Measurements from ENCODE around the gene GUCY1B1.

GUCY1B1 gene

DNA sequence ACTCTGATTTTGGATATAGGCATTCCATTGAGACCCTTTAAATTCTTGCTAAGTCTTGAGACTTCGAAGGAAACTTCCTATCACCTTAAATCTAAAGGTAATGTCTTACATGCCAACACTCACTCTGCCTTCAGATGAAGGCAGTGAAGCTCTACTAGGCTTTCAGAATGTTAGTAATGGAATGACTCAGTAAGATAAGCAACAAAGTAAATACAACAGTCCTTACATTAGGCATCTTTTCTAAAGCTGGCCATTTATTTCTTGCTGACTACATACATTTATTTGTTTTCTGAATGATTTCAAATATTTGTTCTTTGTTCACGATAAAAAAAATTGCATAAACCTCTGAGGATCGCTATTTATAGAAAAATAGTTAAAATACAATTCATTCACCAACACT is 63.8 kb downstream of the GUCY1B1 start:
- DNase-seq (ENCODE audit: extremely low spot score), result no peak
- CTCF ChIA-PET, result interaction anchor here (1.0 kb wide), 1 partner anchor 13 kb away, joined by 4 read pairs; no protein-coding TSS in a partner anchor
- POLR2A ChIA-PET, result no interaction called here
- TF ChIP-seq L3MBTL2 (conservative IDR thresholded peaks at IDR 0.05) (no peak), TARDBP (IDR thresholded peaks at IDR 0.05) (no peak), FOXM1 (IDR thresholded peaks at IDR 0.05; ENCODE audit: borderline replicate concordance) (no peak), SP1 (IDR thresholded peaks at IDR 0.05) (no peak), FOXA1 (IDR thresholded peaks at IDR 0.05) (no peak), ARNT (IDR thresholded peaks at IDR 0.05) (no peak), HDGF (IDR thresholded peaks at IDR 0.05; ENCODE audit: borderline replicate concordance) (no peak), FOXK2 (IDR thresholded peaks at IDR 0.05) (no peak), BHLHE40 (IDR thresholded peaks at IDR 0.05; ENCODE audit: borderline replicate concordance) (no peak), ZNF384 (IDR thresholded peaks at IDR 0.05) (no peak), SUZ12 (IDR thresholded peaks at IDR 0.05) (no peak), NFRKB (IDR thresholded peaks at IDR 0.05) (no peak), ELF4 (IDR thresholded peaks at IDR 0.05) (no peak), LEF1 (IDR thresholded peaks at IDR 0.05; ENCODE audit: borderline replicate concordance) (no peak)
- TF ChIP-seq, protein P1, sequence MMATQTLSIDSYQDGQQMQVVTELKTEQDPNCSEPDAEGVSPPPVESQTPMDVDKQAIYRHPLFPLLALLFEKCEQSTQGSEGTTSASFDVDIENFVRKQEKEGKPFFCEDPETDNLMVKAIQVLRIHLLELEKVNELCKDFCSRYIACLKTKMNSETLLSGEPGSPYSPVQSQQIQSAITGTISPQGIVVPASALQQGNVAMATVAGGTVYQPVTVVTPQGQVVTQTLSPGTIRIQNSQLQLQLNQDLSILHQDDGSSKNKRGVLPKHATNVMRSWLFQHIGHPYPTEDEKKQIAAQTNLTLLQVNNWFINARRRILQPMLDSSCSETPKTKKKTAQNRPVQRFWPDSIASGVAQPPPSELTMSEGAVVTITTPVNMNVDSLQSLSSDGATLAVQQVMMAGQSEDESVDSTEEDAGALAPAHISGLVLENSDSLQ (IDR thresholded peaks at IDR 0.05), result no peak

DNA sequence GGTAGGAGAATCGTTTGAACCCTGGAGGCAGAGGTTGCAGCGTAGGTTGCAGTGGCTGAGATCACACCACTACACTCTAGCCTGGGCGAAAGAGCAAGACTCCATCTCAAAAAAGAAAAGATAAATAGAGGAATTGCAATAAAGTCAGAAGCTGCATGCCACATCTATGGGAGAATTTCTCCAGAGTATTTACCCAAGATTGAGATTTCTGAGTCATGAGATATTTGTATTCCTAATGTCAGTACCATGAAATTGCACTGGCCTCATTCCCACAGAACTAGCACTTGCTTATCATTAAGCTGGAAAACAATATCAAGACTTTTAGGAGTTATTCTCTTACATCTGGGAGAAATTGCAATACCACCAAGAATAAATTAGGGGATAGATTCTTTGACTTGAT is 69.8 kb downstream of the GUCY1B1 start:
- ChIA-PET CTCF (no interaction called here), POLR2A (no interaction called here)
- no peak for DNase-seq (ENCODE audit: extremely low spot score)
- TF ChIP-seq FOXM1 (IDR thresholded peaks at IDR 0.05; ENCODE audit: borderline replicate concordance) (no peak), BHLHE40 (IDR thresholded peaks at IDR 0.05; ENCODE audit: borderline replicate concordance) (no peak), CTBP1 (IDR thresholded peaks at IDR 0.05; ENCODE audit: borderline replicate concordance) (no peak), FOXA1 (IDR thresholded peaks at IDR 0.05) (no peak), TARDBP (IDR thresholded peaks at IDR 0.05) (no peak), ARNT (IDR thresholded peaks at IDR 0.05) (no peak), ZNF384 (IDR thresholded peaks at IDR 0.05) (no peak), SUZ12 (IDR thresholded peaks at IDR 0.05) (no peak), LEF1 (IDR thresholded peaks at IDR 0.05; ENCODE audit: borderline replicate concordance) (no peak), L3MBTL2 (conservative IDR thresholded peaks at IDR 0.05) (no peak)

DNA sequence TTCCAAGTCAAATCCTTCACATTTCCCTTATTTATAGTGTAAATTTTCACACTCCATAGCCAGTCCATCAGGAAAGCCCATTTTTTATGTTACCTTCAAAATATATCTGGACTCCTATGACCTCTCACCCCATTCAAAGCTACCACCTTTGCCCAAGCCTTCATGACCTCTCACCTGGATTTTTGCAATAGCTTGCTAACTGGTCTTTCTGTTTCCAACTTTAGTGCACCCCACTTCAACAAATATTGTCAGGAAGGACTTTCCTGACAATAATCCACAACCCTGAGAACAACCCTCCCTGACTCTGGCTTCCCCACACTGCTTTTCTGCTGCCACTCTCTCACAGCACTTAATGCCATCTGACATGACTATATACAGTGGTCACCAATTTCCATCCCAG is 73.8 kb downstream of the GUCY1B1 start:
- ChIA-PET CTCF (no interaction called here), POLR2A (no interaction called here)
- DNase-seq (ENCODE audit: extremely low spot score), result no peak
- TF ChIP-seq ZNF384 (IDR thresholded peaks at IDR 0.05), result no peak
- no peak for TF ChIP-seq HDGF (IDR thresholded peaks at IDR 0.05; ENCODE audit: borderline replicate concordance)
- no peak for TF ChIP-seq ARNT (IDR thresholded peaks at IDR 0.05)
- no peak for TF ChIP-seq BHLHE40 (IDR thresholded peaks at IDR 0.05; ENCODE audit: borderline replicate concordance)
- TF ChIP-seq SP1 (IDR thresholded peaks at IDR 0.05), result no peak
- TF ChIP-seq ELF4 (IDR thresholded peaks at IDR 0.05), result no peak
- no peak for TF ChIP-seq NFRKB (IDR thresholded peaks at IDR 0.05)
- no peak for TF ChIP-seq CTBP1 (IDR thresholded peaks at IDR 0.05; ENCODE audit: borderline replicate concordance)
- no peak for TF ChIP-seq LEF1 (IDR thresholded peaks at IDR 0.05; ENCODE audit: borderline replicate concordance)
- TF ChIP-seq FOXM1 (IDR thresholded peaks at IDR 0.05; ENCODE audit: borderline replicate concordance), result no peak
- no peak for TF ChIP-seq FOXK2 (IDR thresholded peaks at IDR 0.05)
- no peak for TF ChIP-seq FOXA1 (IDR thresholded peaks at IDR 0.05)
- TF ChIP-seq, protein P1 (IDR thresholded peaks at IDR 0.05), result no peak
- TF ChIP-seq L3MBTL2 (conservative IDR thresholded peaks at IDR 0.05), result no peak
- TF ChIP-seq TARDBP (IDR thresholded peaks at IDR 0.05), result no peak
- TF ChIP-seq SUZ12 (IDR thresholded peaks at IDR 0.05), result no peak

DNA sequence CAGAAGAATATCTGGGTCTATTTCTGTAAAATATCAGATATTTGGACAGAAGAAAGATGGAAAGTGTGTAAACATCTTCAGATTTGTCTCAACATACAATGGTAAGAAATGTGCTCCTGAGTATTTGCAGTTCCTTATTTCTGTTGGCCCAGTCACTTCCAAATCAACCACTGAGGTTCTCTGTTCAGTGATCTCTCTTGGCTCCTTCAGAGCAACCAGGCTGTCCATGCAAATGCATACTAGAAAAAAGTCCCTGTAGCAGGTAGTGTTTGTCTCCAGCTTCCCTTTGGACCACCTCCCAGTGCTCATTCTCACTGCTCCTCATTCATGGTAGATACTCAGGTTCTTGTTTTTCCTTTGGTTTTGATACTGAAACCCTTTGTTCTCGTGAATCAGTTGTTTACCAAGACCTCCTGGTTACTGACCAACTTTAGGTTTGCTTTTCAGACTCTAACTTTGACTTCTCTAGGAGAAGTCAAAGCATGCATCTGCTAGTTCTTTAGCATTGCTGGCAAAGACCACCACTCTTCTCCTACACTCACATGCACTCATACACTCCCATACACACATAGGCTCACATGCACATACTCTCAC is 78.5 kb downstream of the GUCY1B1 start:
- DNase-seq (ENCODE audit: extremely low spot score), result no peak
- TF ChIP-seq NFRKB (IDR thresholded peaks at IDR 0.05) (no peak), FOXK2 (IDR thresholded peaks at IDR 0.05) (no peak), LEF1 (IDR thresholded peaks at IDR 0.05; ENCODE audit: borderline replicate concordance) (no peak), SP1 (IDR thresholded peaks at IDR 0.05) (no peak), BHLHE40 (IDR thresholded peaks at IDR 0.05; ENCODE audit: borderline replicate concordance) (no peak), ELF4 (IDR thresholded peaks at IDR 0.05) (no peak), SUZ12 (IDR thresholded peaks at IDR 0.05) (no peak), CTBP1 (IDR thresholded peaks at IDR 0.05; ENCODE audit: borderline replicate concordance) (no peak), ZNF384 (IDR thresholded peaks at IDR 0.05) (no peak), FOXA1 (IDR thresholded peaks at IDR 0.05) (no peak)
- TF ChIP-seq, protein P1 (IDR thresholded peaks at IDR 0.05), result no peak
- ChIA-PET CTCF (no interaction called here), POLR2A (no interaction called here)

DNA sequence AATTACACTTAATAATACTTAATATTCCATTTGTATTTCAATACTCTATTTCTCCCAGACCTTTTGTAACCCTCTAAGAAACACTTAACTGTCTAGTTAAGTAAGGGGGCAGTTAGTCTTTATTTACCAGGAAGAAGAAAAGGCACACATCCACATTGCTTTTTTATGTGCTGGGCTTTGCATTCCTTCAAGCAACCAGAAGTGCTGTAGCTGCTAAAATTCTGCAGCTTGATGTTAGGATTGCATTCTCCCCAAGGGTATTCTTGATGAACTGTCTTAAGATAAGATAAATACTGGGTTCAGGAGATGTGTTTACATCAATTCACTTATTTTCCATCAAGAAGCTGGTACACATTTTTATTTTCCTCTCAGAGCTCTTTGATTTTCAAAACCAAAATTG is 83.3 kb downstream of the GUCY1B1 start:
- no peak for TF ChIP-seq L3MBTL2 (conservative IDR thresholded peaks at IDR 0.05)
- TF ChIP-seq LEF1 (IDR thresholded peaks at IDR 0.05; ENCODE audit: borderline replicate concordance), result no peak
- POLR2A ChIA-PET, result no interaction called here
- CTCF ChIA-PET, result no interaction called here
- no peak for DNase-seq (ENCODE audit: extremely low spot score)

DNA sequence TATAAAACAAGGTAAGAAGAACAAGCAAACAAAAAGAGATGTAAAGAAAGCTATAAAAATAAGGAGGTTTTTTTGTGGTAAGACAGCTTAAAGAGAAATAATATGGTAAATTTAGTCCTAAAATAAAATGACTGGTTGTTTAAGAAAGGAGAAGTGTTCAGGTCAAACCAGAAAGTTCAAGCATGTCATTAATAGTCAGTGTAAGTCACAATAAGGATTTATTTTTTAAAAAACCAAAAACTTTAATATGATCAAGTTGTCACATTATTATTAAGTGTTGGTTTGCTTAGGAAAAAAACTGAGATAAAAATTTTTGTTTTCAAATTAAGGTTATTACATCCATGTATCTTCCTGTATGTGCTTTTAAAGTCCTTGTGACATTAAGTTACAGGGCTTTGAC is 88.1 kb downstream of the GUCY1B1 start:
- TF ChIP-seq TARDBP (IDR thresholded peaks at IDR 0.05) (no peak), HDGF (IDR thresholded peaks at IDR 0.05; ENCODE audit: borderline replicate concordance) (no peak), FOXM1 (IDR thresholded peaks at IDR 0.05; ENCODE audit: borderline replicate concordance) (no peak), BHLHE40 (IDR thresholded peaks at IDR 0.05; ENCODE audit: borderline replicate concordance) (no peak), CTBP1 (IDR thresholded peaks at IDR 0.05; ENCODE audit: borderline replicate concordance) (no peak), FOXK2 (IDR thresholded peaks at IDR 0.05) (no peak), ELF4 (IDR thresholded peaks at IDR 0.05) (no peak), LEF1 (IDR thresholded peaks at IDR 0.05; ENCODE audit: borderline replicate concordance) (no peak), ZNF384 (IDR thresholded peaks at IDR 0.05) (no peak), FOXA1 (IDR thresholded peaks at IDR 0.05) (no peak), ARNT (IDR thresholded peaks at IDR 0.05) (no peak), SUZ12 (IDR thresholded peaks at IDR 0.05) (no peak), NFRKB (IDR thresholded peaks at IDR 0.05) (no peak), L3MBTL2 (conservative IDR thresholded peaks at IDR 0.05) (no peak), SP1 (IDR thresholded peaks at IDR 0.05) (no peak)
- TF ChIP-seq, protein P1 (IDR thresholded peaks at IDR 0.05), result no peak
- DNase-seq (ENCODE audit: extremely low spot score), result no peak
- CTCF ChIA-PET, result no interaction called here
- POLR2A ChIA-PET, result no interaction called here

All from HEK293T (cell line).